BJ (cell line): ENCODE data around the gene CLDN2. TPM values are rescaled to one million over a fixed set of nuclear protein-coding genes. Genes with fewer than 3 reads are reported as not detected.
A peak's percentile ranks its signal among the peaks of the same experiment; 100 is the strongest.

ENCODE experiments used
- CTCF ChIA-PET: fragments of 350-600 bp; formaldehyde crosslinking; extraction: SDS; loops from one replicate; lab custom pipeline; 2021; ENCODE audit warnings: antibody characterized with exemption, inconsistent platforms; lab: Yijun Ruan, JAX
- POLR2A ChIA-PET: fragments of 300-600 bp; sonication (Branson Sonifier 250); formaldehyde crosslinking; extraction: SDS; loops from one replicate; lab custom pipeline; 2021; ENCODE audit warnings: antibody characterized with exemption; lab: Charles Lee
- DNase-seq: peaks from one replicate; pipeline ENCODE4 v3.0.0-alpha.2; 2011; ENCODE audit warnings: low read depth
- H3K27me3 ChIP-seq: 2 replicates; pipeline ENCODE4 v1.6.0; 2011; ENCODE audit warnings: low read length; ENCODE audit not compliant: control insufficient read depth, insufficient read depth
- H3K36me3 ChIP-seq: 2 replicates; pipeline ENCODE4 v1.5.1; 2011; ENCODE audit warnings: low read length; ENCODE audit not compliant: control insufficient read depth, insufficient read depth
- H3K4me3 ChIP-seq: 2 replicates; pipeline ENCODE4 v1.5.1; 2011; ENCODE audit warnings: low read depth, mild to moderate bottlenecking, control low read depth, low read length
- polyA plus RNA-seq: library from polyadenylated mRNA; depleted of rRNA; stranded (reverse); fragments of >200 nt; gene quantifications from 2 replicates; pipeline ENCODE4 v1.2.3, GENCODE V29; 2011
- TF ChIP-seq, protein P1 (sequence below): IDR thresholded peaks from 2 replicates; pipeline ENCODE4 v1.5.1; 2011; ENCODE audit warnings: low read depth, mild to moderate bottlenecking, control low read depth, inconsistent platforms, low read length, moderate library complexity; ENCODE audit not compliant: insufficient read depth

Gene CLDN2
- polyA plus RNA-seq, 1 experiment, result not detected

DNA sequence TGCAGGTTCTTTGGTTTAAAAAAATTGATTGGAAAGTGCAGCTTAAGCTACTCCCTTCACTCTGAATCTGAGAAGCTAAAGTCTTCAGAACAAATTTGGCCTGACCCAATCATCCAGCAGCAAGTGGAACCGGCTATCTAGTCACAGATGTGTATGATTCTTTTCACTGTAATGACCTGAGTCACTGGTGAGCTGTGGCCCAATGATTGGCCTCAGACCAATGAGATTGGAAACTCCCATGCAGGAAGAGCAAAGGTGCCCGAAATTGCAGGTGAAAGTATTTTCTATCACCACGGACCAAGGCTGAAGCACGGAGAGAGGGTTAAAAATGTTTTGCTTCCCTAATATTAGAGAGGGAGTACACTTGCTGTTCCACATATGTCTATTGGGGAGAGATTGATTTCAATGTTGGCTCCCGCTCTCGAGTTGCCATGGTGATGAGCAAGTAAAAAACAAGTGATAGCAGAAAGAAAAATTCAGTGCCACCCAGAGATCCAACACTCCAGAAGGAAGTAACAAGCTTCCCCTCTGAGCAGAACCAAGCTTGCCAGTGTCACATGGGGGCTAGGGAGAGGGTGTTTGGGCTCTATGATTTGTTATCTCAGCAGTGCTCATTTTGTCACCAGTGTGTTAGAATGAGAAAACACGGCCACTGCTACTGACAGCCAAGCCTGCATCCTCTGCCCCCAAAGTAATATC is 28.3 kb upstream of the CLDN2 start:
- POLR2A ChIA-PET, result no interaction called here
- CTCF ChIA-PET, result interaction anchor here (0.5 to 2.2 kb wide), 4 partner anchors 9 to 258 kb away, joined by 3 to 6 read pairs (median 4); no protein-coding TSS in a partner anchor
- no peak for DNase-seq
- H3K36me3 ChIP-seq, result no peaks in the 10 kb centered on the region
- TF ChIP-seq, protein P1, sequence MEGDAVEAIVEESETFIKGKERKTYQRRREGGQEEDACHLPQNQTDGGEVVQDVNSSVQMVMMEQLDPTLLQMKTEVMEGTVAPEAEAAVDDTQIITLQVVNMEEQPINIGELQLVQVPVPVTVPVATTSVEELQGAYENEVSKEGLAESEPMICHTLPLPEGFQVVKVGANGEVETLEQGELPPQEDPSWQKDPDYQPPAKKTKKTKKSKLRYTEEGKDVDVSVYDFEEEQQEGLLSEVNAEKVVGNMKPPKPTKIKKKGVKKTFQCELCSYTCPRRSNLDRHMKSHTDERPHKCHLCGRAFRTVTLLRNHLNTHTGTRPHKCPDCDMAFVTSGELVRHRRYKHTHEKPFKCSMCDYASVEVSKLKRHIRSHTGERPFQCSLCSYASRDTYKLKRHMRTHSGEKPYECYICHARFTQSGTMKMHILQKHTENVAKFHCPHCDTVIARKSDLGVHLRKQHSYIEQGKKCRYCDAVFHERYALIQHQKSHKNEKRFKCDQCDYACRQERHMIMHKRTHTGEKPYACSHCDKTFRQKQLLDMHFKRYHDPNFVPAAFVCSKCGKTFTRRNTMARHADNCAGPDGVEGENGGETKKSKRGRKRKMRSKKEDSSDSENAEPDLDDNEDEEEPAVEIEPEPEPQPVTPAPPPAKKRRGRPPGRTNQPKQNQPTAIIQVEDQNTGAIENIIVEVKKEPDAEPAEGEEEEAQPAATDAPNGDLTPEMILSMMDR, result no peak
- H3K4me3 ChIP-seq, result no peak overlapping the region
- no peaks in the 10 kb centered on the region for H3K27me3 ChIP-seq

GRCh38 chrX:106894392-106894909 is 25.8 kb upstream of the CLDN2 start:
- TF ChIP-seq, protein P1, result peak; percentile 79
- POLR2A ChIA-PET, result no interaction called here
- Histone ChIP-seq H3K36me3 (no peaks in the 10 kb centered on the region), H3K4me3 (no peak overlapping the region), H3K27me3 (no peaks in the 10 kb centered on the region)
- DNase-seq, result no peak
- CTCF ChIA-PET, result interaction anchor here (0.6 to 2.0 kb wide), 19 partner anchors 10 to 823 kb away, joined by 3 to 13 read pairs (median 4); partner anchors contain the start of gene RIPPLY1

GRCh38 chrX:106894978-106895452 is 25.2 kb upstream of the CLDN2 start:
- ChIA-PET CTCF (interaction anchor here (0.6 to 1.9 kb wide), 17 partner anchors 10 to 533 kb away, joined by 3 to 13 read pairs (median 4); partner anchors contain the start of gene RIPPLY1), POLR2A (no interaction called here)
- TF ChIP-seq, protein P1, result no peak
- no peaks in the 10 kb centered on the region for H3K36me3 ChIP-seq
- no peak overlapping the region for H3K4me3 ChIP-seq
- H3K27me3 ChIP-seq, result no peaks in the 10 kb centered on the region
- DNase-seq, result no peak

- ChIA-PET CTCF (interaction anchor here (1.2 to 2.5 kb wide), 3 partner anchors 30 to 63 kb away, joined by 3 to 11 read pairs (median 8); no protein-coding TSS in a partner anchor), POLR2A (no interaction called here)
- TF ChIP-seq, protein P1, result no peak
These were observed 22.9 kb upstream of the CLDN2 start for GRCh38 chrX:106897259-106897658.

GRCh38 chrX:106898462-106898861 is 21.7 kb upstream of the CLDN2 start:
- POLR2A ChIA-PET, result no interaction called here
- no peak for DNase-seq
- CTCF ChIA-PET, result interaction anchor here (0.7 to 2.5 kb wide), 8 partner anchors 10 to 61 kb away, joined by 3 to 11 read pairs (median 4); no protein-coding TSS in a partner anchor
- TF ChIP-seq, protein P1, result peak; percentile 31; the same call in 1 of the 2 replicates
- Histone ChIP-seq H3K4me3 (no peak overlapping the region), H3K27me3 (no peaks in the 10 kb centered on the region), H3K36me3 (no peaks in the 10 kb centered on the region)

More at GRCh38 chrX:106897259-106897658, 22.9 kb upstream of the CLDN2 start:
- no peaks in the 10 kb centered on the region for H3K27me3 ChIP-seq
- no peak overlapping the region for H3K4me3 ChIP-seq
- H3K36me3 ChIP-seq, result no peaks in the 10 kb centered on the region
- DNase-seq, result no peak
